ENCODE results near the gene C12orf57. TPM values are rescaled to one million over a fixed set of nuclear protein-coding genes. Genes with fewer than 3 reads are reported as not detected.

Gene C12orf57
- total RNA-seq, 4 donors from 2014 or later: 251 to 495 (median 436) TPM

DNA sequence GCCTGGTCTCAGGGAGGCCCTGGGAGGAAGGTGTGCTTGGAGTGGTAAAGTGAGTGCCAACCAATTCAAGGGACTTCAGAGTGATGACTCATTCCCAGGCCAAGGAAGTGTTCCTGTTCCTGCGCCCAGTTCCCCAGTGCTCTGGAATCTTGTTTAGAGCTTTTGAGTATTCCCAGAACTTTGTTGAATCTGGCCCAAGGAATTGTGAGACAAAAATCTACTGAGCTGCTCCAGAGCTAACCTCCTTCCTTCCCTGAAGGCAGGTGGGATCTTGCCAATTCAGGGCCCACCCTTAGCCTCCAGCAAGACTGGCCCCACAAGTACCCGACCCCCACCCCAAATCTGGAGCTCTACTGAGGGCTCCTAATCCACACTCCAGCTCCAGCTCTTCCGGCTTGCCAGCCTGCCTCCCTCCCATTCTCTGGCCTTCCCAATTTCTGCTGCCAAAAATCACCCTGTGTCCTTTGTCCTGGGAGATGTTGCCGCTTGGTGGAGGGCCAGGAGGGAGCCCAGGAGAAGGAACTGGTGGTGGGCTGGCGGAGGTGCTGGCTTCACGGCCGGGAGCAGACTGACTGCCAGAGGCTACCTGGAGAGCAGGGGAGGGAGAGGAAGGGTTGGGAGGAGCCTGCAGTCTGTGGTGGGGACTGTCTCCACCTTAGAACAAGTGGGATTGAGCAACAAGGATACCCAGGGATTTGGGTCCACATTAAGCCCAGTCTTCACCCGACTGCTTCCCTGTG lies 18.1 kb upstream of the C12orf57 start:
- 10% methylated on average over 8 of the region's 8 CpGs for WGBS
- H3K27me3 ChIP-seq: no peaks in the 10 kb centered on the region
- peaks cover 54% of the 10 kb centered on the region for H3K4me1 ChIP-seq
- H3K4me3 ChIP-seq: peak overlapping the region; percentile 91
- DNase-seq (ENCODE audit: low spot score in 2 of 2): no peak
- H3K36me3 ChIP-seq: peaks cover 5% of the 10 kb centered on the region
- peak overlapping the region; percentile 99 for H3K27ac ChIP-seq
- TF ChIP-seq POLR2A (IDR thresholded peaks at IDR 0.05): peak in 1 of 2 donors; percentile 7
- TF ChIP-seq, protein P1, sequence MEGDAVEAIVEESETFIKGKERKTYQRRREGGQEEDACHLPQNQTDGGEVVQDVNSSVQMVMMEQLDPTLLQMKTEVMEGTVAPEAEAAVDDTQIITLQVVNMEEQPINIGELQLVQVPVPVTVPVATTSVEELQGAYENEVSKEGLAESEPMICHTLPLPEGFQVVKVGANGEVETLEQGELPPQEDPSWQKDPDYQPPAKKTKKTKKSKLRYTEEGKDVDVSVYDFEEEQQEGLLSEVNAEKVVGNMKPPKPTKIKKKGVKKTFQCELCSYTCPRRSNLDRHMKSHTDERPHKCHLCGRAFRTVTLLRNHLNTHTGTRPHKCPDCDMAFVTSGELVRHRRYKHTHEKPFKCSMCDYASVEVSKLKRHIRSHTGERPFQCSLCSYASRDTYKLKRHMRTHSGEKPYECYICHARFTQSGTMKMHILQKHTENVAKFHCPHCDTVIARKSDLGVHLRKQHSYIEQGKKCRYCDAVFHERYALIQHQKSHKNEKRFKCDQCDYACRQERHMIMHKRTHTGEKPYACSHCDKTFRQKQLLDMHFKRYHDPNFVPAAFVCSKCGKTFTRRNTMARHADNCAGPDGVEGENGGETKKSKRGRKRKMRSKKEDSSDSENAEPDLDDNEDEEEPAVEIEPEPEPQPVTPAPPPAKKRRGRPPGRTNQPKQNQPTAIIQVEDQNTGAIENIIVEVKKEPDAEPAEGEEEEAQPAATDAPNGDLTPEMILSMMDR (IDR thresholded peaks at IDR 0.05): no peak
- TF ChIP-seq POLR2AphosphoS5 (IDR thresholded peaks at IDR 0.05): peak in 1 of 3 donors; percentile 20
- no peak for TF ChIP-seq EP300 (IDR thresholded peaks at IDR 0.05)
- no peaks in the 10 kb centered on the region for H3K9me3 ChIP-seq

DNA sequence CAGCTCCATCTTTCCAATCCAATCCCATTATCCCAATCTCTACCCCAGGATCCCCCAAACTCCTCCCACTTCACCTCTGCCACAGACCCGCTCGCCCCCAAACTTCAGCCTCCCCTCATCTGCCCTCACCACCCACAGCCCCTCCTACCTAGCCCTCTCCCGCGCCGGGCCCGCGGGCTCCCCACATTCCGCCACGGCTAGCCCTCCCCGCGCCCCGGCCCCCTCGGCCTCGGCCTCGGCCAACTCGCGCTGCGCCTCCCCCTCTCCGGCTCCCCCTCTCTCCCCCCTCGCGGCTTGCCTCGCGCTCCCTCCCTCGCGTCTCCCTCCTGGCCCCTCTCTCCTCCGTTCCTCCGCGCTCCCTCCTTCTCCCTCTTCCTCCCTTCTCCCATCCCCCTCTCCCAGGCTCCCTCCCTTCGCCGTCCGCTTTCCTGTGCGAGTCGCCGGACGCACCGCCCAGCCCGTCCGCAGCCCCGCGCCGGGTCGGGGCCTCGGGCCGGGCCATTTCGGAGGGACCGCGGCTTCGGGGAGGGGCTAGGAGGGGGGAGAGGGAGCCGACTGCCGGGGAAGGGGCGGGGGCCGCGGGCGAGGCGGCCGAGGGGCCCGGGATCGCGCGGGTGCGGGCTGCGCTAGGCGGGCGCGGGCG lies 16.3 kb upstream of the C12orf57 start, which contains the start of gene ATN1:
Gene ATN1, plus strand, starts transcription at position 581 of the 643 bp plus-strand sequence. CDS start 6,043 bp downstream, outside the sequence.
- H3K27ac ChIP-seq: peak within 1 kb of the TSS; percentile 99
- peak in 1 of 2 donors; percentile 89 for DNase-seq (ENCODE audit: low spot score in 2 of 2)
- H3K27me3 ChIP-seq: no peaks in the 10 kb centered on the region
- WGBS: 1% methylated on average over 37 of the region's 66 CpGs
- H3K4me1 ChIP-seq: peaks cover 61% of the 10 kb centered on the region
- H3K36me3 ChIP-seq: no peaks in the 10 kb centered on the region
- H3K9me3 ChIP-seq: no peaks in the 10 kb centered on the region
- TF ChIP-seq, protein P1 (IDR thresholded peaks at IDR 0.05): no peak
- TF ChIP-seq POLR2A (IDR thresholded peaks at IDR 0.05): peak in 1 of 2 donors; percentile 42
- TF ChIP-seq POLR2AphosphoS5 (IDR thresholded peaks at IDR 0.05): peak in 2 of 3 donors; percentile 36 to 70
- peak within 1 kb of the TSS; percentile 91 for H3K4me3 ChIP-seq

DNA sequence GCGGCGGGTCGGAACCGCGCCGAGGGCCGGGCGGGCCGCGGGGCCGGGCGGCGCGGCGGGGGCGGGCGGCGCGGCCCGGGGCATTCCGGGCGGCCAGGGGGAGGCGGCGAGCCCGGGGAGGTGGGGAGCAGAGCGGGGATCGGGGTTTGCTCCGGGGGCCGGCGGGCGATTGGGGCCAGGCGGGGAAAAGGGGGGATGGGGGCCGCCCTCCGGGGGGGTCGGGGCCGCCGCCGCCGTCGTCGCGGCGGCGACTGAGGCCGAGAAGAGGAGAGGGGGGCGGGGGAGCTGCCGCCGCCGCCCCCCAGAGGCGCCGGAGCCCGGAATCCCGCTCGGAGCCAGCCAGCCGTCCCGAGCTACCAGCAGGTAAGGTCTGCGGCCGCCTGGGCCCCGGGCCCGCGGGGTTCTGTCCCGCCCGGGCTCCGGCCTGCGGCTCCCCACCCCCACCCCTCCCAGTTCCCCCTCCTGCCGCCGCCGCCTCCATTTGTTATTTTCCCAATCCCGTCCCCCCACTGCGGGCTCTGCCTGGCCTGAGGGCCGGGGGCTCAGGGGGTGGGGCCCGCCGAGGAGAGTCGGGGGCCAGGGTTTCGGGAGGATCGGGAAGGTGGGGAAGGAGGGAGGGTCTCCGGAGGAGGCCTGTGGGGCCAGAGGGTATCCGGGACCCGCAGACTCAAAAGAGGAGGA lies 15.7 kb upstream of the C12orf57 start:
- Histone ChIP-seq H3K27me3 (no peaks in the 10 kb centered on the region), H3K9me3 (no peaks in the 10 kb centered on the region), H3K27ac (peak overlapping the region; percentile 99), H3K36me3 (no peaks in the 10 kb centered on the region), H3K4me1 (peaks cover 66% of the 10 kb centered on the region), H3K4me3 (peak overlapping the region; percentile 91)
- 0% methylated on average over 16 of the region's 79 CpGs for WGBS
- TF ChIP-seq EP300 (IDR thresholded peaks at IDR 0.05) (no peak), POLR2A (IDR thresholded peaks at IDR 0.05) (no peak), POLR2AphosphoS5 (IDR thresholded peaks at IDR 0.05) (no peak)
- TF ChIP-seq, protein P1 (IDR thresholded peaks at IDR 0.05): no peak
- DNase-seq (ENCODE audit: low spot score in 2 of 2): no peak

DNA sequence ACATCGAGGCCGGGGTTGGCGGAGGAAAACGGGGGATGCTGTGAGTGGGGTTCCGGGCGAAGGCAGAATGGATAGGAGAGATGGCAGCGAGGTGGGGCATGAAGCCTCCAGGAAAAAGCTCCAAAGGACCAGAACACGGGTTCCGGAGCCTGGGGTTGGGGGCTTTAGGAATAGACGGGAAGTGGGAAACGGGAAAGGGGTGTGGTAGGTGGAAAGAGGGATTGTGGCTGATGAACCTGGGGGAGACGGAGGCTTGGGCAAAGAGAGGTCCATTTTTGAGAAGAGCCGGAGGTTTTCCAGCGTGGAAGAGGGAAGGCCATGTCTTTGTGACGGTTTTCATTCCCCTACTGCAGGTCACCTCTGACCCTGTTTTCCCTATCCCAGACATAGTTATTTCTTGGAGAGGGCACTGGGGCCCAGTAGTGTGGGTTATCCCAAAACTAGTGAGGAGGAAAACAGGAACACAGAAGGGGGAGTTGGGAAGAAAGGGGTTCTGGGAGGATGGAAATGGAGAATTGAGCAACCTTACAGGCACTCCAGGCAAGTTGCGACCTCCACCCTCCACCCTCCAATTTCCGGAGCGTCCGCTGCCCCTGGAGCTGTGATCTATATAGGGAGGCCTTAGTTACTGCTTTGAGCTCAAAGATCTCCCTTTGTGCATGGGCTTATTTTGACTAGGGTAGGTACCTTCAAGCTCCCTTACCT lies 15.0 kb upstream of the C12orf57 start:
- H3K36me3 ChIP-seq: peaks cover 4% of the 10 kb centered on the region
- DNase-seq (ENCODE audit: low spot score in 2 of 2): peak in 1 of 2 donors; percentile 75
- no peaks in the 10 kb centered on the region for H3K27me3 ChIP-seq
- H3K9me3 ChIP-seq: no peaks in the 10 kb centered on the region
- 7% methylated on average over 19 of the region's 19 CpGs for WGBS
- H3K27ac ChIP-seq: peak overlapping the region; percentile 99
- H3K4me3 ChIP-seq: peak overlapping the region; percentile 91
- peaks cover 73% of the 10 kb centered on the region for H3K4me1 ChIP-seq
- TF ChIP-seq POLR2A (IDR thresholded peaks at IDR 0.05): no peak
- no peak for TF ChIP-seq POLR2AphosphoS5 (IDR thresholded peaks at IDR 0.05)
- TF ChIP-seq, protein P1 (IDR thresholded peaks at IDR 0.05): no peak
- no peak for TF ChIP-seq EP300 (IDR thresholded peaks at IDR 0.05)
